HG02610 (cell line): ENCODE data around the gene MKNK1.

ENCODE experiments used
- ATAC-seq: cut with Tn5 transposase; IDR thresholded peaks from one replicate; pipeline ENCODE4 v1.9.1; 2021; ENCODE audit warnings: mild to moderate bottlenecking, moderate library complexity; ENCODE audit not compliant: unreplicated experiment

The MKNK1 gene

GRCh38 chr1:46599059-46599970 lies 4.8 kb downstream of the MKNK1 start:
- no peak for ATAC-seq

DNA sequence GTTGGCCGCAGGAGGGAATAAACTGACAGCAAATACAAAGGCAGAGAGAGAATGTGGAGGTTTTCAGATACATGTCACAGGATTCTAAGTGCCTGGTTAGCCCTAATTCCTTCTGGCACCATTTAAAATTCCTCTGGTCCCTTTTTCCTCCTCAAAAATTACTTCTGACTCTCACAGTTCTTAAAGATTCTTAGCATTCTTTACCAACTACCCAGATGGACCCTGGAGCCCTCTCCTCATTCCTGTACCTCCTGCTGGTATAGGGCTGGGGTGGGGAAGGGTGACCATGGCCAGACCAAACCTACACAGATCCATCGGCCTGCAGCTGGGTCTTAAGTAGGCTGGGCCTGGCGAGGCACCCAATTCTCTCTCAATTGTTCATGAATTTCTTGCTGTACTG lies 7.2 kb downstream of the MKNK1 start:
- no peak for ATAC-seq

DNA sequence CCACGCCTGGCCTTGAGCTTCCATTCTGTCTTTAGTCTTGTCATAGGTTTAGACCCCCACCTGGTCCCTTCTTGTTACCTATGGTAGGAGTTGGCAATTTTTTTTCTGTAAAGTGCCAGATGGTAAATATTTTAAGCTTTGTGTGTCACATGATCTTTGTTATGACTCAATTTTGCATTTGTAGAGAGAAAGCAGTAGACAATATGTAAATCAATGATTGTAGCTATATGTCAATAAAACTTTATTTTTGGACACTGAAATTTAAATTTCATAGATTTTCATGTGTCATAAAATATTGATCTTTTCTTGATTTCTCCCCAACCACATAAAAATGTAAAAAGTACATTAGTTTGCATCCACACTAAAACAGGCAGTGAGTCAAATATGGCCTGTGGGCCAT lies 8.0 kb downstream of the MKNK1 start:
- ATAC-seq = no peak

DNA sequence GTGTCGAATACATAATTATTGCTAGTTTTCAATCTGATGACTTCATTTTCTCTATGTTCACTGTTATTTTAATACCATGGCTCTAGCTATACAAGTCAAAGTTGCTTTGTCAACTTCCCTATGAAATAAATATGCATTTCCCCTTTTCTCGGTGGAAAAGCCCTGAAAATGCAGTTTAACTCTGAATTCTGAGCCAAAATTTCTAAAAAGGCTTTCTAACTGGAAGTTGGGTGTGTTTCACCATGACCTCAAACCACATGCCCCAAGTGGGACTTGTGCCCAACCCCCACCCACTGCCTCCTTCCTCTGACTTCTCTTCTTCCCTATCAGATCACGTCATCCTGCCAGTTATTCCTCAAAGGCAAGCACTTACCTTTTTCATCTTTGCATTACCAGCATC lies 8.9 kb downstream of the MKNK1 start:
- ATAC-seq = no peak

DNA sequence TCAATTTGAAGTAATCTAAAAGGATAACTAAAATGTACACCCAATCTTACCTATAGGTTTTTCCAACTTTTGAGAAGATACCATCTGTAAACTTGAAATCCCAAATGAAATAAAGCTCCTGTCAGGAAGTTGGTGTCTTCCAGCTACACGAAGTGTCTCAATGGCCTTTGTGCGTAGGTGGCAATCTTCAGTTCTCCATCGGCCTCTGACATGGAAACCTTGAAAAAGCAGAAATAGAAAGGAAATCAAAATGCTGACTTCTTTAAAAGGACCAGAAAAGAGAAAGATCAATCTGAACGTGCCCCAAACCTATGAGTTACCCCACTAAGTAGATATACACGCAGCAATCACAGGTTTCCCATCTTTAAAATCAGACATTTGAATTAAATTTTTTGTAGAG lies 10.0 kb downstream of the MKNK1 start:
- no peak for ATAC-seq

- ATAC-seq = no peak
Observed at GRCh38 chr1:46592823-46593222, 11.2 kb downstream of the MKNK1 start.

DNA sequence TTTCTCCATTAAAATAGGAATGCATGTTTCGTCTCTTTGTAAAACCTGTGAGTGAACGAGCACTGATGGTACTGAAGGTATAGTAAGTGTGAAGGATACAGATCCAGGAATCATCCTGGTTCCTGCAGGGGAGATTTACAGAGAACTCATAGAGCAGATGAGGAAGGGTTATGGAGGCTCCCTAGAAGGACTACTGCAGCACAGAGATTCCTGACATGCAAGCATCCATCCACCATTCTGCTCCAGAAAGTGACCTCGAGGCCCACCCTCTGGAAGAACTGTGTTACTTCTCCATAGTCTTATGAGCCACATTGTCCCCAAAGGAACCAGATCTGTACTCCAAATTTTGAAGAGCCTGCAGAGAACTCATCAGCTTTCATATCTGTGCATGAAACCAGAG lies 14.5 kb downstream of the MKNK1 start:
- ATAC-seq = no peak

- no peak for ATAC-seq
Observed at GRCh38 chr1:46587069-46587468, 17.0 kb downstream of the MKNK1 start.

GRCh38 chr1:46585312-46585938 lies 18.6 kb downstream of the MKNK1 start:
- no peak for ATAC-seq

DNA sequence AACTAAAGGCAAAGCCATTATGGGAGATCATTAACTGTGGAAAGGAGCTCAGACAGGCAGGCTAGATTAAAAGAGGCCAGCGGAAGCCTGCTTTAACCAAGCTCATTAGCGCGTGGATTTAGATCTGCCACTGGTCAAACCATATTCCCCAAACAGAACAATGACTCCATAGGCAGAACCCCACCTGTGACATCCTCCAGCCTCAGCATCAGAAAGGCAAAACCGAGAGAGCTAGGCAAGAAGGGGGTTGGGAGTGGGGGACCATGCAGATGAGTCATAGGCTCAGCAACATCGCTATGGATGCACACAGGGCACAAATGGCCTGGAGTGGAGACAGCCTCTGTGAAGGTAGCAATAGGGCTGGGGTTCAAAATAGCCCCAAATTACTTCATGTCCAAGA lies 20.6 kb downstream of the MKNK1 start:
- no peak for ATAC-seq

GRCh38 chr1:46582972-46583371 lies 21.1 kb downstream of the MKNK1 start:
- ATAC-seq = no peak

- peak; percentile 74 for ATAC-seq
Observed at GRCh38 chr1:46581681-46582455, 22.2 kb downstream of the MKNK1 start.

DNA sequence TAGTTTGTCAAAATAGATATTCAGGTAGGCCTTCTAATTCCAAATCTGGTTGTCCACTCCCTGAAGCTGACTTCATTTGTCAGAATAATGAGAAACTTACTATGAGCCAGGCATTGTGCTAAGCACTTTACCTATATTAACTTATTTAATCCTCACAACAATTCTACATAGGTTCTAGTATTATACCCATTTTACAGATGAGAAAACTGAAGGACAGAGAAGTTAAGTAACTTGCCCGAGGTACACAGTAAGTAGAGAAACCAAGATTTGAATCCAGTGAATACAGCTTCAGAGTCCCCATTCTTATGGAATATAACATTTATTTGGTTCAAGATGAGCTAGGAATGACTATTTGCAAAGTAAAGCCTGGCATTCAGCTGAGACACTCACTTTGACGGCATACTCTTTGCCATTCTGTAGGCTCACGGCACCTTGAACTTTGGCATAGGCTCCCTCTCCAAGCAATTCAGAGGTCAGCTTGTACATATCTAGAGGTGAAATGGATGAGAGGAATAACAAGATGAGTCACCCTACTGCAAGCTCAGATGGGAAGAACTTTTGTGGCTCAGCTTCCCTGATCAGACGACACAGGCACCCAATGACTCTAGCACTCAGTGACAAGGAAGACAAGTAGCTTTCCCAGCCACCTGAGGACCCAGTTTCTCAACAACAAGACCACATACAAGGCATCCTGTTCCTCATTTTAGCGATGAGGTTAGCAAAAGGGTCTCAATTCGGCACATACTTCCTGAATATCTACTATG lies 23.7 kb downstream of the MKNK1 start:
- ATAC-seq = no peak

- ATAC-seq = no peak
Observed at GRCh38 chr1:46577671-46578070, 26.4 kb downstream of the MKNK1 start.

GRCh38 chr1:46576596-46576995 lies 27.5 kb downstream of the MKNK1 start:
- ATAC-seq = no peak

DNA sequence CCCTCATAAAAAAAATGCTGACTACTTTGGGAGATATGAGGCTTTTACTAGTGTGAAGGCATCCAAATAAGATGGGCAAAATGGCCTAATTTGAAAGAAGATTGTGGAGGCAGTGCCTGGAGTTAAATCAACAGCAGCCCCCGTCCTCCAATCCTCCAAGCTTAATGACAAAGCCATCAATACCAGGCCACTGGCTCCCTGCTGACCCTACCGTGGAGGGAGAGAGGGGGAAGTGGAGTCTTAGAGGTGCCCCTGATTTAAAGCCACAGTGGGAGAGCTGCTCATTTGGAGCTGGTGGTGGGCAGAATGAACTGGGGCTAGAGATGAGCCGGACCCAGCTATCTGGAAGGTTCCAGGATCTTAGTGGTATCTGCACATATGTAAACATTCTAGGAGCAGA lies 28.3 kb downstream of the MKNK1 start:
- no peak for ATAC-seq

GRCh38 chr1:46575300-46575699 lies 28.8 kb downstream of the MKNK1 start:
- ATAC-seq = no peak

DNA sequence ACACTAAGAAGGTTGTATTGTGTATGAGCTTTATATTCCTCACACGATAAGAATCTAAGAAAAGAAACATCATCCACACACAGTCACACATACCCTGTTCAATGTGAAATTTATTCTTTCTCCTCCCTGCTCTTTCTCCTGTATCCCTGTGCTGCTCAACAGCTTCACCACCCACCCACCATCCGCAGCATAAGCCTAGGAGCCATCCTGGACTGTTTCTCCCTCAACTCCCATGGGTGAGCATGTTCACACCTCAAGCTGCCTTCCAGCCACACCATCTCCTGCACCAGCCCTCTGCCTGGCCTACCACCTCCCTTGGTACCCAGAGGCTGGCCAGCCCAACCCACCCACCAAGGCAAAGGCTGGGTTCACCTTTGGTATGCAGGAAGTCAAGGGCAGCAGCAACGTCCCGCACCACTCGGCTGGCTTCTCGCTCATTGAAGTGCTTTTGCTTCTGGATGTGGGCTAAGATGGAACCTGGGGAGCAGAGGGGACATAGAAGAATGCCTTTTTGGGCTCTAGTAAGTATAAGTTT lies 32.3 kb downstream of the MKNK1 start:
- ATAC-seq = no peak

- ATAC-seq = no peak
Observed at GRCh38 chr1:46569884-46570725, 34.0 kb downstream of the MKNK1 start.

GRCh38 chr1:46569116-46569515 lies 35.0 kb downstream of the MKNK1 start:
- no peak for ATAC-seq
